Natural killer cell treated with Interleukin-12 subunit alpha and Interleukin-12 subunit beta and Interleukin-15 and Interleukin-18, amount 100 ng/mL, for 72 hours (primary cell): Measurements from ENCODE around the gene ZNF561. TPM values are rescaled to one million over a fixed set of nuclear protein-coding genes. Genes with fewer than 3 reads are reported as not detected.
"Not testable (repeated sequence)": the region's sequence is repeated elsewhere in the genome, so short reads cannot be mapped to it uniquely, and the experiment has no call there.

Experiments used
- ATAC-seq, 2 donors: fragments of 150-1000 bp; cut with Tn5 transposase in 1 of 2; sonication (Bioruptor Pico), chemical (Tn5 transposase) in 1 of 2; 2 replicates each; pipeline ENCODE4 v1.10.0; 2021
- DNase-seq: peaks from one replicate; pipeline ENCODE4 v3.0.0; 2022; ENCODE audit warnings: low spot score
- H3K27ac Mint-ChIP-seq, 2 donors: 1 replicate in 1 of 2; 2 replicates in 1 of 2; pipeline ENCODE4 v1.8.0; 2022; ENCODE audit warnings: mixed read lengths in 2 of 2, mild to moderate bottlenecking in 1 of 2, moderate library complexity in 1 of 2
- H3K27me3 Mint-ChIP-seq, 2 donors: 1 replicate in 1 of 2; 2 replicates in 1 of 2; pipeline ENCODE4 v1.8.0; 2022; ENCODE audit warnings: mixed read lengths in 2 of 2
- H3K36me3 Mint-ChIP-seq: one replicate; pipeline ENCODE4 v1.8.0; 2022; ENCODE audit warnings: mixed read lengths
- H3K4me1 Mint-ChIP-seq, 2 donors: 1 replicate in 1 of 2; 2 replicates in 1 of 2; pipeline ENCODE4 v1.8.0; 2022; ENCODE audit warnings: low read depth in 2 of 2, mixed read lengths in 2 of 2, mild to moderate bottlenecking in 1 of 2
- H3K4me3 Mint-ChIP-seq: one replicate; pipeline ENCODE4 v1.8.0; 2022; ENCODE audit warnings: mixed read lengths
- H3K9me3 Mint-ChIP-seq: 2 replicates; pipeline ENCODE4 v1.8.0; 2022; ENCODE audit warnings: mixed read lengths
- total RNA-seq, 2 donors: library from RNA; stranded (reverse); gene quantifications; one replicate each; pipeline ENCODE4 v1.2.3, GENCODE V29; 2022

Gene ZNF561
- total RNA-seq, 2 donors from 2014 or later: 31.3 to 32.5 TPM

- Mint-ChIP-seq H3K27me3 (no peaks in the 10 kb centered on the region), H3K4me1 (peaks cover 17% of the 10 kb centered on the region in 2 donors), H3K36me3 (peaks cover 13% of the 10 kb centered on the region), H3K9me3 (no peaks in the 10 kb centered on the region), H3K4me3 (peak overlapping the region; percentile 99), H3K27ac (peak overlapping the region; percentile 100)
- ATAC-seq: no peak
- no peak for DNase-seq
Observed at GRCh38 chr19:9620842-9621155, 233 bp downstream of the ZNF561 start.

GRCh38 chr19:9615844-9616243, 5.2 kb downstream of the ZNF561 start:
- H3K27ac Mint-ChIP-seq: no peak overlapping the region
- H3K4me3 Mint-ChIP-seq: no peak overlapping the region
- H3K9me3 Mint-ChIP-seq: peaks cover under 1% of the 10 kb centered on the region
- DNase-seq (no peak), ATAC-seq (no peak)
- peaks cover 5 to 7% of the 10 kb centered on the region in 2 donors for H3K4me1 Mint-ChIP-seq
- H3K36me3 Mint-ChIP-seq: peaks cover 39% of the 10 kb centered on the region
- H3K27me3 Mint-ChIP-seq: no peaks in the 10 kb centered on the region

GRCh38 chr19:9610484-9611113, 10.4 kb downstream of the ZNF561 start:
- Mint-ChIP-seq H3K27me3 (no peaks in the 10 kb centered on the region), H3K27ac (no peak overlapping the region), H3K36me3 (peaks cover 67% of the 10 kb centered on the region), H3K9me3 (peaks cover 15% of the 10 kb centered on the region), H3K4me1 (peaks cover 0 to 2% of the 10 kb centered on the region in 2 donors), H3K4me3 (no peak overlapping the region)
- ATAC-seq (no peak), DNase-seq (no peak)

- peaks cover 15% of the 10 kb centered on the region for H3K9me3 Mint-ChIP-seq
- peaks cover 0 to 2% of the 10 kb centered on the region in 2 donors for H3K4me1 Mint-ChIP-seq
- H3K36me3 Mint-ChIP-seq: peaks cover 60% of the 10 kb centered on the region
- DNase-seq: no peak
- no peaks in the 10 kb centered on the region for H3K27me3 Mint-ChIP-seq
- no peak for ATAC-seq
- no peak overlapping the region for H3K4me3 Mint-ChIP-seq
- H3K27ac Mint-ChIP-seq: no peak overlapping the region
Observed at GRCh38 chr19:9608912-9609311, 12.1 kb downstream of the ZNF561 start.

- Mint-ChIP-seq H3K36me3 (peaks cover 11% of the 10 kb centered on the region), H3K9me3 (peaks cover 4% of the 10 kb centered on the region), H3K27me3 (peaks cover 8 to 11% of the 10 kb centered on the region in 2 donors), H3K4me1 (no peaks in the 10 kb centered on the region), H3K27ac (no peak overlapping the region), H3K4me3 (no peak overlapping the region)
- DNase-seq: no peak
- ATAC-seq: no peak
Observed at GRCh38 chr19:9597027-9597426, 24.0 kb downstream of the ZNF561 start.

- no peak overlapping the region for H3K27ac Mint-ChIP-seq
- H3K27me3 Mint-ChIP-seq: peaks cover 14 to 33% of the 10 kb centered on the region in 2 donors
- H3K4me3 Mint-ChIP-seq: peak overlapping the region; percentile 1
- H3K4me1 Mint-ChIP-seq: peaks cover 9 to 16% of the 10 kb centered on the region in 2 donors
- DNase-seq (peak; percentile 78), ATAC-seq (peak in 1 of 2 donors; percentile 49)
- no peaks in the 10 kb centered on the region for H3K9me3 Mint-ChIP-seq
- H3K36me3 Mint-ChIP-seq: peaks cover 7% of the 10 kb centered on the region
Observed at GRCh38 chr19:9586764-9587163, 34.3 kb downstream of the ZNF561 start.

GRCh38 chr19:9584073-9584833, 36.8 kb downstream of the ZNF561 start, which contains the start of gene ZNF121:
TSS of gene ZNF121 (minus strand) at chr19:9584504. CDS start at chr19:9568097, 16,407 bp downstream.
- Mint-ChIP-seq H3K27ac (peak within 1 kb of the TSS; percentile 93 to 96), H3K27me3 (peaks cover 5 to 11% of the 10 kb centered on the region in 2 donors), H3K9me3 (no peaks in the 10 kb centered on the region), H3K36me3 (peaks cover 22% of the 10 kb centered on the region), H3K4me1 (peaks cover 27 to 29% of the 10 kb centered on the region in 2 donors), H3K4me3 (peak within 1 kb of the TSS; percentile 96)
- ATAC-seq (peak; percentile 93 to 94), DNase-seq (peak; percentile 90)

GRCh38 chr19:9582081-9582725, 38.8 kb downstream of the ZNF561 start:
- H3K4me3 Mint-ChIP-seq: peak overlapping the region; percentile 59
- H3K4me1 Mint-ChIP-seq: peaks cover 37 to 41% of the 10 kb centered on the region in 2 donors
- peaks cover 35% of the 10 kb centered on the region for H3K36me3 Mint-ChIP-seq
- H3K27ac Mint-ChIP-seq: peak overlapping the region; percentile 29 to 65
- DNase-seq, H3K9me3 Mint-ChIP-seq, H3K27me3 Mint-ChIP-seq, ATAC-seq: not testable (repeated sequence)

GRCh38 chr19:9580728-9581127, 40.3 kb downstream of the ZNF561 start:
- H3K9me3 Mint-ChIP-seq: peaks cover 6% of the 10 kb centered on the region
- H3K36me3 Mint-ChIP-seq: peaks cover 49% of the 10 kb centered on the region
- ATAC-seq: no peak
- H3K27ac Mint-ChIP-seq: peak overlapping the region in 1 of 2 donors; percentile 24
- H3K4me1 Mint-ChIP-seq: peaks cover 41 to 48% of the 10 kb centered on the region in 2 donors
- DNase-seq: no peak
- peak overlapping the region; percentile 67 for H3K4me3 Mint-ChIP-seq
- no peaks in the 10 kb centered on the region for H3K27me3 Mint-ChIP-seq

- no peaks in the 10 kb centered on the region for H3K27me3 Mint-ChIP-seq
- H3K9me3 Mint-ChIP-seq: peaks cover 29% of the 10 kb centered on the region
- DNase-seq (no peak), ATAC-seq (no peak)
- peaks cover 11 to 25% of the 10 kb centered on the region in 2 donors for H3K4me1 Mint-ChIP-seq
- H3K27ac Mint-ChIP-seq: no peak overlapping the region
- peaks cover 63% of the 10 kb centered on the region for H3K36me3 Mint-ChIP-seq
- no peak overlapping the region for H3K4me3 Mint-ChIP-seq
Observed at GRCh38 chr19:9570255-9570654, 50.8 kb downstream of the ZNF561 start.

GRCh38 chr19:9566729-9567128, 54.3 kb downstream of the ZNF561 start:
- no peaks in the 10 kb centered on the region for H3K27me3 Mint-ChIP-seq
- H3K36me3 Mint-ChIP-seq: peaks cover 73% of the 10 kb centered on the region
- no peak for ATAC-seq
- peaks cover 0 to 9% of the 10 kb centered on the region in 2 donors for H3K4me1 Mint-ChIP-seq
- no peak overlapping the region for H3K4me3 Mint-ChIP-seq
- DNase-seq: no peak
- peaks cover 21% of the 10 kb centered on the region for H3K9me3 Mint-ChIP-seq
- H3K27ac Mint-ChIP-seq: peak overlapping the region in 1 of 2 donors; percentile 47

GRCh38 chr19:9565900-9566705, 54.9 kb downstream of the ZNF561 start:
- H3K4me3 Mint-ChIP-seq: no peak overlapping the region
- ATAC-seq (no peak), DNase-seq (no peak)
- no peaks in the 10 kb centered on the region for H3K27me3 Mint-ChIP-seq
- peaks cover 72% of the 10 kb centered on the region for H3K36me3 Mint-ChIP-seq
- peaks cover 0 to 4% of the 10 kb centered on the region in 2 donors for H3K4me1 Mint-ChIP-seq
- H3K27ac Mint-ChIP-seq: peak overlapping the region in 1 of 2 donors; percentile 47
- H3K9me3 Mint-ChIP-seq: peaks cover 21% of the 10 kb centered on the region
